Stimulated activated CD8-positive, alpha-beta memory T cell treated with anti-CD3 and anti-CD28 coated beads, Interleukin-4, amount 100 ng/mL, for 48 hours (primary cell): Measurements from ENCODE around the gene CARMIL3.
"Not testable (repeated sequence)": the region's sequence is repeated elsewhere in the genome, so short reads cannot be mapped to it uniquely, and the experiment has no call there.

Experiments
- DNase-seq: peaks from one replicate; pipeline ENCODE4 v3.0.0-alpha.2; 2020

CARMIL3 gene

GRCh38 chr14:24051789-24052655 lies at the start of gene CARMIL3:
Gene CARMIL3 (plus strand): TSS chr14:24052009. CDS start chr14:24052154, 145 bp downstream.
- DNase-seq: peak; percentile 74

DNA sequence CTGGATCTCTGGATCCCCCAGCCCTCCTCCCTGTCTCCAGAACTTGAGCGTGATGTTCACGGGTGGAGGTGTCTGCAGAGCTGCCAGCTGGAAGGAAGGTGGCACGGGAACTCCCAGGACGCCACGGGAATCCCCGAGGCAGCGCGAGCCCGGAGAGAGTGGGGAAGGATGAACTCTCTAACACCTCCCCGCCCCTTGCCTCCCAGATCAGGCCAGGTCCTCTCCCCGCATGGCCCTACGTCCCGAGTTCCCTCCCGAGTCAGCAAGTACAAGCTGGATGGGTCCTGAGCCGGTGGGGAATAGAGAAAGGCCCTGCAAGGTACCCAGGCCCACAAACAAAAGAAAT lies 45.4 kb upstream of the CARMIL3 start:
- DNase-seq: not testable (repeated sequence)

DNA sequence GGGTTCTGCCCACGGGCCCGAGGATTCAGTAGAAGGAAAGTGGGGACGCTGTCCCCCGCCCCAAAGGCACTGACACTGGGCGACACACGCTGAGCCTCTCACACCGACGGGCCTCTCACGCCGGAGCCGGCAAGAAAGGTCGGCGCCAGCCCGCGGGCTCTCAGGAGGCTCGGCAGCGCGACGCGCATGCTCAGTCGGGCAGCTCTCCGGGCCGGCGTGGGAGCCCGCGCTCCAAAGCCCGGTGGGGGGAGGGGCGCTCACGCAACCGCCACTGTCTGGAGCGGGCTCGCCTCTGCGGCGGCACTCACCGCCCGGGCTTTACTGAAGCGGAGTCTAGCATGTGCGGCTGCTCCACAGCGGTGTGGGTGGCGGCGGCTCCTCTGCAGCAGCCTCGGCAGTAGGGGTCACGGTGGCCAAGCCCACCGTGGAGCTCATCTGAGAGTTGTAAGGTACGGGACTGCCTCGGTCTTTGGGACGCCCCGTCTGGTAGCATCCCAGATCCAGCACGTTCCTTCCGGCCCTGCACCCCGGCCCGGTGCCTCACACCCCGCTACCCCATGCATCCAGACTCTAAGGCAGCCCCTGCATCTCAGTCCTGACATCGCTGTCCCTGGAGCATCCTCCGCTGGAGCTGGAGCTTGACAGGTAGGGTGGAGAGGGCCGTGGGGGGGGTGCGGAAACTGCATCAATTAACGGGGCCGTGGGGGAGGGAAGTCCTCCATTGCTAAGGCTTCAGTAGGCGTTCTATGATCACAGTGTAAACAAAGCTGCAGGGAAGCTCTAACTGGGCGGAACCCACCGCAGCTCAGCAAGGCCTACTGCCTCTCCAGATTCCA lies 44.8 kb upstream of the CARMIL3 start:
- peak; percentile 80 for DNase-seq

GRCh38 chr14:24011051-24011450 lies 40.8 kb upstream of the CARMIL3 start:
- DNase-seq: no peak

DNA sequence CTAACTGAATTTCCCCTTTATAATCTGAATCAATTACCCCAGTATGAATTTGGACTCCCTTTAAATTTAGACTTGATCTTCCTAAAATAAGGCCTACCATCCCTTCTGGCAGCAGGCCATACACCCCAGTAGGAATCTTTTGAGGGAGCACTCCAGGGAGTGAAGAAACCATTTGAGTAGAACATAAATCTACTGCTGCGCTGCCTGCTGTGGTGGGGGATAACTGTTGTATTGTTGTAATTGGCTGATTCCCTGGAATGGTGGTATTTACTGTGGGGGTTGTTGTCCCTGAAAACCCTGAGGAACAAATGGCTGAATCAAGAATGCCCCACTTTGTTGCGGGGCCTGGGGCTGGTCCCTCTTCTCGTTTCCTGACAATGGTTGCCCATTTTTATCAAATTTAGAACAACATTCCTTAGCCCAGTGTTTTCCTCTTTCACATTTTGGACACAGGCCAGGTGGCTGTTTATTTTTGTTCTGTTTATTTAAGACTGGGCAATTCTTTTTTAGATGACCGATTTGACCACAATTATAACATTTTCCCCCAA lies 39.0 kb upstream of the CARMIL3 start:
- not testable (repeated sequence) for DNase-seq

DNA sequence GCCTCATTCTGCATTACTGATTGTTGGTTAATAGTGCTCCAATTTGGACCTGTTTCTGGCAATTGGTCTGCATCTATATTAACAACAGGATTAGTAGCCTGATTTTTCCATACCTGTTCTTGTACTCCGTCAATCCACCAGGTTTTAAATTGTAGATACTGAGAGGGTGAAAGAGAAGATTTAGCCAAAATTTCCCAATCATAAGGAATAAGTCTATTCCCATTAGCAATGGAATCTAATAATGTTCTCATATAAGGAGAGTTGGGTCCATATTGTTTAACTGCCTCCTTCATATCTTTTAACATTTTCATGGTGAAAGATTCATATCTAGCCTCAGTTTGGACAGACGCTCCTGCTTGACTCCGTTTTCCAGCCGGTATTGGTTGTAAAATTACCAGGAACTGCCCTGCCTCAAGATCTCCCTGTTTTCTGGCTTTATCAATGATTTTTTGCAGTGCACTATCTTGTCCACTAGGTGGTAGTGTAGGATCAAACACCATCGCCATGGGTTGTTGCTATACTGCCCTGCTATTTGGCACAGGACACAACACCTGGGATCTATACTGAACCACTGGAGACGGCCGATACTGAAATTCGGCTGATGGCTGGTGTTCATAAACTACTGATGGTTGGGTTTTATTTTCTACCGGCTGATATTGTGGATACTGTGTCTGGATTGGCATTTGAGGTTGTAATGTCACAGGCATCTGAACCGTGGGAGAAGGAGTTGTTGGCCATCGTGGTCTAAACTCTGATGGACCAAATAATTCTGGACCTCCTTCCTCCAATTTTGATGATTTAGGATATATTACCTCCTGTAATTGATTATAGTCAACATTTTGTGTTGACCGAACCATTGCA lies 37.9 kb upstream of the CARMIL3 start:
- DNase-seq: peak; percentile 46

- DNase-seq: not testable (repeated sequence)
Measured at GRCh38 chr14:24015745-24016144, 36.1 kb upstream of the CARMIL3 start.

DNA sequence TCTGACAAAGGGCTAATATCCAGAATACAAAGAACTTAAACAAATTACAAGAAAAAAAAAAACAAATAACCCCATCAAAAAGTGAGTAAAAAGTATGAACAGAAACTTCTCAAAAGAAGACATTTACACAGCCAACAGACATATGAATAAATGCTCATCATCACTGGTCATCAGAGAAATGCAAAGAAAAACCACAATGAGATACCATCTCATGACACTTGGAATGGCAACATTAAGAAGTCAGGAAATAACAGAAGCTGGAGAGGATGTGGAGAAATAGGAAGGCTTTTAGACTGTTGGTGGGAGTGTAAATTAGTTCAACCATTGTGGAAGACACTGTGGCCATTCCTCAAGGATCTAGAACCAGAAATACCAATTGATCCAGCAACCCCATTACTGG lies 32.8 kb upstream of the CARMIL3 start:
- DNase-seq: not testable (repeated sequence)

DNA sequence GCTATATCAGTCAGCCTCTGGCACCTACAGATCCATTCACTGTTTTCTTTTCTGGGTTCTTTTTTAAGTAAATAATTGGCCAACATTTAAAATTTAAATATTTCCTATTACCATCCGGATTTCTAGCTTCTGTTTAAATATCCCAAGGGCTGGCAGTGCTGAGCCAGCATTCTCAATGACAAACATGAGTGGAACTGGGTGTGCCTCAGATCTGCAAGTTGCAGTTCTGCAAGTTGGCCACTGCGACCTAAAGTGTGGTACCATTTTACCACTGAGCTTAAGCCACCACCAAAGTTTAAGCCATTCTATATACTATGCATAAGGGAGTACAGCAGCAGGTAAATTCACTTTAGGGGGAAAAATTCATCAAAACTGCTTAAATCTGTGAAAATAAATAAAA lies 31.9 kb upstream of the CARMIL3 start:
- DNase-seq: not testable (repeated sequence)

GRCh38 chr14:24020520-24020919 lies 31.3 kb upstream of the CARMIL3 start:
- not testable (repeated sequence) for DNase-seq

- not testable (repeated sequence) for DNase-seq
Measured at GRCh38 chr14:24024939-24025418, 26.8 kb upstream of the CARMIL3 start.

GRCh38 chr14:24029687-24030086 lies 22.1 kb upstream of the CARMIL3 start:
- DNase-seq: not testable (repeated sequence)

DNA sequence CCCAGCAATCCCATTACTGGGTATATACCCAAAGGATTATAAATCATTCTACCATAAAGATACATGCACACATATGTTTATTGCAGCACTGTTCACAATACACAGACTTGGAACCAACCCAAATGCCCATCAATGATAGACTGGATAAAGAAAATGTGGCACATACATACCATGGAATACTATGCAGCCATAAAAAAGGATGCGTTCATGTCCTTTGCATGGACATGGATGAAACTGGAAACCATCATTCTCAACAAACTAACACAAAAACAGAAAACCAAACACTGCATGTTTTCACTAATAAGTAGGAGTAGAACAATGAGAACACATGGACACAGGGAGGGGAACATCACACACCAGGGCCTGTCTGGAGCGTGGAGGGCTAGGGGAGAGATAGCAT lies 20.5 kb upstream of the CARMIL3 start:
- DNase-seq: not testable (repeated sequence)

DNA sequence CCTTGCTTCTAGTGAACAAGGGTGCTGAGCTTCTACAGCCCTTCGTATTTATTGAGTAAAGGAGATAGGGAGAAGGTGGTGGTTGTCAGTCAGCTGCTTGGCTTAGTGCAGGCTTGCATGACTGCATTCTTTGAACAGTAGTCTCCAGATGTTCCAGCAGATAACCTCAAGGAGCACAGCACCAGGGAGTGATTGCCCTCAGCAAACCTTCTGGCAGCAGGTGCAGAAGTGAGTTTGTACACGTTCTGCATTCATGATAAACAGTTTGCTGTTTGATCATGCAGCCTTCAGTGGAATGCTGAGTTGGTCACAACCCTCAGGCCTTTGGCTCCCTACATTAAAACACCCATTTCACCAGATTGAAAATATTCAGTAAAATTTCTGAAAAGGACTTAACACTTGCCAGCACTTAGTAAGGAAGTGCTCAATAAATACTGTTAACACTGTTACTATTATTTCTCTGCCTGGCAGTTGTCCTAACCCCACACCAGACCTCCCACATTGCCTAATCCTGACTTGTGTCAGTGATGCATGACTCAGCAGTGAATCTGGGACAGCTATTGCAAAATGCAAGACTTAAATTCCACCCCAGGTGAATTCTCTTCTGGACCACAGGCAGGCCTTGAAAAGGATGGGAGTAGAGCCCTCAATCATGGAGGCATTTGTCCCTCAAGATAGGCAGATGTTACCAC lies 18.9 kb upstream of the CARMIL3 start:
- no peak for DNase-seq

GRCh38 chr14:24035769-24036168 lies 16.0 kb upstream of the CARMIL3 start:
- not testable (repeated sequence) for DNase-seq

DNA sequence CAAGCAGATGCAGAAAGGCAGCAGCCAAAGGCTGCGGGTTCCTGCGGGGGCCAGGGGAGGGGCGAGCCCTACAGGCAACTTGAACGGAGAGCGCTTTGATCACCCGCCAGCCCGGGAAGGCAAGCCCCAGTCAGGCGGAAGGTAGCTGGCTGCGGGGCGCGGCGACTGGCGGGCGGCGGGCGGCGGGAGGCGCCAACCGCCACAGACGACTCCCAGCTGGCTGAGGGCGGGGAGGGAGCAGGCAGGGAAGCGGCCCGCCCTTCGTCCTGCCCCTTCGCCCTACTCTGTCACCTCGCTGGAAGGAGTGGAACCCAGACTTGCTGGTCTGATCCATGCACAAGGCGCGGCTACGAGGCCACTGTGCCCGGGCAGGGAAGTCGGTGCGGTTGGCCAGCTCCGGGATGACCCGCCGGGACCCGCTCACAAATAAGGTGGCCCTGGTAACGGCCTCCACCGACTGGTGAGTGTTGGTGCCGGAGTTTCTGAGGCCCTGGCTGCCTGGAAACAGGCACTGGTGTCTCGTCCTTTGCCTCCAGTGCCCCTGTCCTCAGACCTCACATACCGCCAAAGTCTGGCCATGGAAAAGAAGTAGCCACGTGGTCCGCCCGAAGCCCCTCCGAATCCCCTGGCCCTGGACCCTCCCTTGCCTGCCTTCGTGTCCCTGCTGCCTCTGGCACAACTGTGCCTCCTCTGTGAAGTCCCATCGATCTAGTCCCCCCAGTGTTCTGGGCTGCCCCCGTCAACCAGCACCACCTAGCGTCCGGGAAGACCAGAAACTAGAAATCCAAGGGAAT lies 15.4 kb upstream of the CARMIL3 start:
- peak; percentile 77 for DNase-seq

DNA sequence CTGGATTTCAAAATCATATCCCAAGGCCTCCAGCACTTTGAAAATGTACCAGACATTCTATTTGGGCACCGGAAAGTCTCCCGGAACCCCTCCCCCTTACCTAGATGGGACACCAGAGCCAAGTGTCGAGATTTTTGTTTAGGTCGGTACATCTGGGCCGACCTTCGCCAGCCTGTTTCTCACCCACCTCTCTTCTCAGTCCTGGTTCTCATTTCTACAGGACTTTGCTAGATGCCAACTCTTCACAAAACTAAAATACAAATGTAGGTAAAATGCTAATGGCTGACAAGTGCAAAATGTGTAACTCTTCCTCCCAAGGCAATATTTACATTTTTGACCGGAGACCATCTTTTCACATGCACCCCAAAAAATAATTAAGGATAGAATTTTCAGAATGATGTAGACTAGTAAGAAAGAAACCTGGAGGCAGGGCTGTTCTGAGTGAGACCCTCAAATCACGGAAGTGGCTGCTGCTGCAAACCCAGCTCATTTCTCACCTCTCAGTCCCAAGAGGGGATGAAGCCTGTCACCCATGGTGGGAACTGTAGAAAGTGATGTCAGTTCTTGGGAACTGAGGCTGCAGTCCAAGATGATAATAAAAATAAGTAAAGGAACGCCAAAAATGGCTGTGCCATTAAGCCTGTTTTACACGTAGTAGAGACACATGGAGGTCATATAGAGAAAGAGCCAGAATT lies 14.7 kb upstream of the CARMIL3 start:
- not testable (repeated sequence) for DNase-seq

DNA sequence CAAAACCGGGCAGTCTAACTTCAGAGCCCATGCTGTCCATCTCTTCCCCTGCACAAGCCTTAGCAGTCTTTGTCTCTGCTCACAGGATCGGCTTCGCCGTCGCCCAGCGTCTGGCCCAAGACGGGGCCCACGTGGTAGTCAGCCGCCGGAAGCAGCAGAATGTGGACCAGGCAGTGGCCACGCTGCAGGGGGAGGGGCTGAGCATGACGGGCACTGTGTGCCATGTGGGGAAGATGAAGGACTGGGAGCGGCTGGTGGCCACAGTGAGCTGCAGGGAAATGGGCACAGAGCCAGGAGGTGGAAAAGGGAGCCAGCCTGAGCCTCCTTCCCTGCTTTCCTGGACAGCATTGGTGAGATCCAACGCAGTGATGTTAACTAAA lies 14.2 kb upstream of the CARMIL3 start:
- DNase-seq: no peak

- DNase-seq: no peak
Measured at GRCh38 chr14:24038686-24039085, 13.1 kb upstream of the CARMIL3 start.

DNA sequence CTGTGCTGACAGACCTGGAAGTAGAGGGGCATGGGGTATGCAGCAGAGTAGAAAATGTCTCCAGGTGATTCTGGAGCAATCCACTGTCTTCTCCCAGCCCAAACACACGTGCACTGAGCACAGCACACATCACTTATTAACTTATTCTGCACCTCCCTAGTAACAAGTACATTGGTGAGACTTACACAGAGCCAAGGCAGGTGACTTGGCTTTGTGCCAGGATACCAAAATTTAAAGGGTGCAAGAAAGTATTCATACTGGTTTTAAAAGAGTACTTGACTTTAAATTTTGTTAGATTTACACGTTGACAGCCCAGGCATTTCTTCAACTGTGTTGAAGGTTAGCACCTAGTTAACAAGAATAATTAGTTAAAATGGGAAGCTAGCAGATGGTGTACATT lies 11.1 kb upstream of the CARMIL3 start:
- DNase-seq: no peak
